Nephron progenitor cell (in vitro differentiated cells): Measurements from ENCODE around the gene MYOZ3.

Experiments
- DNase-seq: peaks from one replicate; pipeline ENCODE4 v3.0.0; 2021
- H3K27ac Mint-ChIP-seq: 2 replicates; pipeline ENCODE4 v1.8.0; 2021; ENCODE audit warnings: mild to moderate bottlenecking, moderate library complexity, mixed read lengths
- H3K27me3 Mint-ChIP-seq: 2 replicates; pipeline ENCODE4 v1.8.0; 2021; ENCODE audit warnings: mild to moderate bottlenecking, low read depth, mixed read lengths; ENCODE audit not compliant: poor library complexity
- H3K36me3 Mint-ChIP-seq: 2 replicates; pipeline ENCODE4 v1.8.0; 2021; ENCODE audit warnings: low read depth, mixed read lengths
- H3K4me1 Mint-ChIP-seq: 2 replicates; pipeline ENCODE4 v1.8.0; 2021; ENCODE audit warnings: mixed read lengths
- H3K4me3 Mint-ChIP-seq: 2 replicates; pipeline ENCODE4 v1.8.0; 2021; ENCODE audit warnings: mild to moderate bottlenecking, moderate library complexity, mixed read lengths
- H3K9me3 Mint-ChIP-seq: 2 replicates; pipeline ENCODE4 v1.8.0; 2021; ENCODE audit warnings: mild to moderate bottlenecking, moderate library complexity, mixed read lengths
- TF ChIP-seq, protein P1 (sequence below): fragments of 200-600 bp; sonication (generic); IDR thresholded peaks from 2 replicates; pipeline ENCODE4 v1.5.0; 2021; ENCODE audit warnings: antibody characterized with exemption

MYOZ3 gene

DNA sequence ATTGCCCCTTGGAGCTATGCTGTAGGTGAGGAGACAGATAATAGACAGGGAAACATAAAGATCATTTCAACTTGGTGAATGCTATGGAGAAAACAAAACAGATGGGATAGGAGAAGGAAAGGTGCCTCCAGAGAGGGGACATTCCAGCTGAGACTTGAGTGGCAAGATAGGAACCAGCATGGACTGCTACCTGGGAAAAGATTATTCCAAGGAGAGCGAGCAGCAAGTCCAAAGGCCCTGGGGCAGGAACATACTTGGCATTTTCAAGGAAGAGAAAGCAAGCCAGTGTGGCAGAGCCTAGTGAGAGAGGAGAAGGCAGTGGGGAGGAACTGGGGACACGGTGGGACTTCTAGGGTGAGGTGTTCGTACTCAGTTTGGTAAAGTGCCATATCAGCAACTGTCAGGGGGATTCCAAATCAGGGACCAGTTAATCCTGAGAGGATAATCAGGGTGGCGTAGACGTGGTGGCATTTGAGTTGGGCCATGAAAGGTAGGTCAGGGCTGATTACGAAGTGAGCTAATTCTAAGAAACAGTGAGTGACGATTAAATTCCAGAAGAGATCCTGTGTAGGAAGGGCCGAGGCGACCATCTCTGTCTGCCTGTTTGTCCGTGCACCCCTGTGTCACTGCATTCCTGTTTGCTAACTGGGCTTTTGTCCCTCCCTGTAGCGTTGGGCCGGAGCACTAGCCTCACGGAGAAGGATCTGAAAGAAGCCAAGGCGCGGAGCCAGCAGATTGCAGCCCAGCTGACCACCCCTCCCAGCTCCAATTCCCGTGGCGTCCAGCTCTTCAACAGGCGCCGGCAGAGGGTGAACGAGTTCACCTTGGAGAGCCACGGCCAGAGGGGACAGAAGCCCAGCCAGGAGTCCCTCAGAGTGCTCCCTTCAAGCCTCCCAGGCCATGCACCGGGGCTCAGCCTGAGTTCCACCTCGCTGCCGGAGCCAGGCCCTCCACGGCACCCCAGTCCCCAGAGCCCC is 13.5 kb upstream of the MYOZ3 start:
- H3K4me3 Mint-ChIP-seq: no peak overlapping the region
- TF ChIP-seq, protein P1, sequence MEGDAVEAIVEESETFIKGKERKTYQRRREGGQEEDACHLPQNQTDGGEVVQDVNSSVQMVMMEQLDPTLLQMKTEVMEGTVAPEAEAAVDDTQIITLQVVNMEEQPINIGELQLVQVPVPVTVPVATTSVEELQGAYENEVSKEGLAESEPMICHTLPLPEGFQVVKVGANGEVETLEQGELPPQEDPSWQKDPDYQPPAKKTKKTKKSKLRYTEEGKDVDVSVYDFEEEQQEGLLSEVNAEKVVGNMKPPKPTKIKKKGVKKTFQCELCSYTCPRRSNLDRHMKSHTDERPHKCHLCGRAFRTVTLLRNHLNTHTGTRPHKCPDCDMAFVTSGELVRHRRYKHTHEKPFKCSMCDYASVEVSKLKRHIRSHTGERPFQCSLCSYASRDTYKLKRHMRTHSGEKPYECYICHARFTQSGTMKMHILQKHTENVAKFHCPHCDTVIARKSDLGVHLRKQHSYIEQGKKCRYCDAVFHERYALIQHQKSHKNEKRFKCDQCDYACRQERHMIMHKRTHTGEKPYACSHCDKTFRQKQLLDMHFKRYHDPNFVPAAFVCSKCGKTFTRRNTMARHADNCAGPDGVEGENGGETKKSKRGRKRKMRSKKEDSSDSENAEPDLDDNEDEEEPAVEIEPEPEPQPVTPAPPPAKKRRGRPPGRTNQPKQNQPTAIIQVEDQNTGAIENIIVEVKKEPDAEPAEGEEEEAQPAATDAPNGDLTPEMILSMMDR: no peak
- no peak overlapping the region for H3K27ac Mint-ChIP-seq

DNA sequence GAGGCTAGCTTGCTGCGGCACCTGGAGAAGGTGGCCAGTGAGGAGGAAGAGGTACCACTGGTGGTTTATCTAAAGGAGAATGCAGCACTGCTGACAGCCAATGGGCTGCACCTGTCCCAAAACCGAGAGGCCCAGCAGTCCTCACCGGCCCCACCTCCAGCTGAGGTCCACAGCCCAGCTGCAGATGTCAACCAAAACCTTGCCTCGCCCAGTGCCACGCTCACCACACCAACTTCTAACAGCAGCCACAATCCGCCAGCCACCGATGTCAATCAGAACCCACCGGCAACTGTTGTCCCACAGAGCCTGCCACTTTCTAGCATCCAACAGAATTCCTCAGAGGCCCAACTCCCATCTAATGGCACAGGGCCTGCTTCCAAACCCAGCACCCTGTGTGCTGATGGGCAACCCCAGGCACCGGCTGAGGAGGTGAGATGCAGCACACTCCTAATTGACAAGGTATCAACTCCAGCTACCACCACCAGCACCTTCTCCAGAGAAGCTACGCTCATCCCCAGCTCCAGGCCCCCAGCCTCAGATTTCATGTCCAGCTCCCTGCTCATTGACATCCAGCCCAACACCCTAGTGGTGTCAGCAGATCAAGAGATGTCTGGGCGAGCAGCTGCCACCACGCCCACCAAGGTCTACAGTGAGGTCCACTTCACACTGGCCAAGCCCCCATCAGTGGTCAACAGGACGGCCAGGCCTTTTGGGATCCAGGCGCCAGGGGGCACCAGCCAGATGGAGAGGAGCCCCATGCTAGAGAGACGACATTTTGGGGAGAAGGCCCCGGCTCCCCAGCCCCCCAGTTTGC is 12.6 kb upstream of the MYOZ3 start:
- no peak for DNase-seq
- H3K4me3 Mint-ChIP-seq: no peak overlapping the region
- TF ChIP-seq, protein P1: no peak
- peaks cover 77% of the 10 kb centered on the region for H3K4me1 Mint-ChIP-seq
- no peaks in the 10 kb centered on the region for H3K9me3 Mint-ChIP-seq
- H3K27ac Mint-ChIP-seq: peak overlapping the region; percentile 59
- H3K36me3 Mint-ChIP-seq: no peaks in the 10 kb centered on the region
- peaks cover 8% of the 10 kb centered on the region for H3K27me3 Mint-ChIP-seq

More for the DNA sequence above, 13.5 kb upstream of the MYOZ3 start:
- Mint-ChIP-seq H3K9me3 (no peaks in the 10 kb centered on the region), H3K27me3 (peaks cover 8% of the 10 kb centered on the region), H3K36me3 (no peaks in the 10 kb centered on the region), H3K4me1 (peaks cover 77% of the 10 kb centered on the region)
- no peak for DNase-seq

DNA sequence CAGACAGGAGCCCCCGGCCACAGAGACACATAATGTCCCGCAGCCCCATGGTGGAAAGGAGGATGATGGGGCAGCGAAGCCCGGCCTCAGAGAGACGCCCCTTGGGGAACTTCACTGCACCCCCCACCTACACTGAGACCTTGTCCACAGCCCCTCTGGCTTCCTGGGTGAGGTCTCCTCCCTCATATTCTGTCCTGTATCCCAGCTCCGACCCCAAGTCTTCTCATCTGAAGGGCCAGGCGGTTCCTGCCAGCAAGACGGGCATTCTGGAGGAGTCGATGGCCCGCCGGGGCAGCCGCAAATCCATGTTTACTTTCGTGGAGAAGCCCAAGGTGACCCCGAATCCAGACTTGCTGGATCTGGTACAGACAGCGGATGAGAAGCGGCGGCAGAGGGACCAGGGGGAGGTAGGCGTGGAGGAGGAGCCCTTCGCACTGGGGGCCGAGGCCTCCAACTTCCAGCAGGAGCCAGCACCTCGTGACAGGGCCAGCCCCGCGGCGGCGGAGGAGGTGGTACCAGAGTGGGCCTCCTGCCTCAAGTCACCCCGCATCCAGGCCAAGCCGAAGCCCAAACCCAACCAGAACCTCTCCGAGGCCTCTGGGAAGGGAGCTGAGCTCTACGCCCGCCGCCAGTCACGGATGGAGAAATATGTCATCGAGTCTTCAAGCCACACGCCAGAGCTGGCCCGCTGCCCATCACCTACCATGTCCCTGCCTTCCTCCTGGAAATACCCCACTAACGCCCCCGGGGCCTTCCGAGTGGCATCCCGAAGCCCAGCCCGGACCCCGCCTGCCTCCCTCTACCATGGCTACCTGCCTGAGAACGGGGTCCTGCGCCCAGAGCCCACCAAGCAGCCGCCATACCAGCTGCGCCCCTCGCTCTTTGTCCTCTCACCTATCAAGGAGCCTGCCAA is 11.7 kb upstream of the MYOZ3 start:
- DNase-seq: no peak
- no peaks in the 10 kb centered on the region for H3K36me3 Mint-ChIP-seq
- TF ChIP-seq, protein P1: no peak
- H3K27me3 Mint-ChIP-seq: peaks cover 8% of the 10 kb centered on the region
- no peak overlapping the region for H3K4me3 Mint-ChIP-seq
- peaks cover 78% of the 10 kb centered on the region for H3K4me1 Mint-ChIP-seq
- H3K9me3 Mint-ChIP-seq: no peaks in the 10 kb centered on the region
- H3K27ac Mint-ChIP-seq: no peak overlapping the region

DNA sequence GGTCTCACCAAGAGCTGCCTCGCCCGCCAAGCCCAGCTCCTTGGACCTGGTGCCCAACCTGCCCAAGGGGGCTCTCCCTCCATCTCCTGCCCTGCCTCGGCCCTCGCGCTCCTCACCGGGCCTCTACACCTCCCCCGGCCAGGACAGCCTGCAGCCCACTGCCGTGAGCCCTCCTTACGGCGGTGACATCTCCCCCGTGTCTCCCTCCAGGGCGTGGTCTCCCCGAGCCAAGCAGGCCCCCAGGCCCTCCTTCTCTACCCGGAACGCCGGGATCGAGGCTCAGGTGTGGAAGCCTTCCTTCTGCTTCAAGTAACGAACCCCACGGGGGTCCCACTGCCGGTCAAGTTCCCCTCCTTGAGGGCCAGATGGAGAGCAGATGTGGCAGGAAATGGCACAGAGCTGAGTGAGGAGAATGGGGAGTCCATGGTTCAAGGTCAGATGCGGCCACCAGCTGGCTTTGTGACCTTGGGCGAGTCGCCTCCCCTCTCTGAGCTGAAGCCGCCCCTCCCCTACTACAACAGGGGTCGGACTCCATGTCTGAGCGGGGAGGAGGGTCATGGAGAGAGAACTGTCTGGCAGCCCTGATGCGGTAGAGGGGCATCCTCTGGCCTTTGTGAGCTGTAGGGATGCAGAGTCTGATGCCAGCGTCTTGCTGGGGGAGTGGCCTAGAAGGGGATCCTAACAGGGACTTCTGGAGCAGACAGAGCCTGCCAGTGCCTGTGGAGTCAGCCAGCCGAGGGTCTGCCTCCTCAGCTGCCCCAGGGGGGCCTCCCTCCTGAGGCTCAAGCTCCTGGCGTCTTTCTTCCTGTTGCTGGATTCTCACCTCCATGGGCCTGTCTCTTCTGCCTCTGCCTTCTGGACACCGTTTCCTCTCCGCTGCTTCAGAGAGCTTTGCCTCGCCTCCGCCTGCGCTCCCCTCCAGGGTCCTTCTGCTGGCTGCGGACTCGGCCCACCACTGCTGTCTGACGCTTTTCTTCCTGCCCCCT is 10.7 kb upstream of the MYOZ3 start:
- no peaks in the 10 kb centered on the region for H3K9me3 Mint-ChIP-seq
- H3K4me1 Mint-ChIP-seq: peaks cover 68% of the 10 kb centered on the region
- DNase-seq: no peak

More for the DNA sequence above, 10.7 kb upstream of the MYOZ3 start:
- Mint-ChIP-seq H3K36me3 (no peaks in the 10 kb centered on the region), H3K27me3 (peaks cover 8% of the 10 kb centered on the region), H3K4me3 (no peak overlapping the region), H3K27ac (peak overlapping the region; percentile 48)
- TF ChIP-seq, protein P1: no peak
